Immature natural killer cell (primary cell): ENCODE results near the gene PRKAR2B. TPM values are rescaled to one million over a fixed set of nuclear protein-coding genes. Genes with fewer than 3 reads are reported as not detected.
"Not testable (repeated sequence)": the region's sequence is repeated elsewhere in the genome, so short reads cannot be mapped to it uniquely, and the experiment has no call there.

Source experiments
- DNase-seq, 3 donors: peaks; one replicate each; pipeline ENCODE4 v3.0.0; 2022; ENCODE audit warnings: mixed read lengths in 1 of 3
- H3K27ac Mint-ChIP-seq, 6 donors: one replicate each; pipeline ENCODE4 v1.8.0; 2020; ENCODE audit warnings: mixed read lengths in 6 of 6, mild to moderate bottlenecking in 5 of 6, inconsistent platforms in 4 of 6, moderate library complexity in 3 of 6
- H3K27me3 Mint-ChIP-seq, 3 donors: one replicate each; pipeline ENCODE4 v1.8.0; 2020 to 2021; ENCODE audit warnings: low read depth in 3 of 3, mild to moderate bottlenecking in 3 of 3, mixed read lengths in 3 of 3, moderate library complexity in 3 of 3, inconsistent platforms in 1 of 3
- H3K36me3 Mint-ChIP-seq, 3 donors: one replicate each; pipeline ENCODE4 v1.8.0; 2020; ENCODE audit warnings: mixed read lengths in 3 of 3, inconsistent platforms in 2 of 3, mild to moderate bottlenecking in 2 of 3
- H3K4me1 Mint-ChIP-seq, 2 donors: one replicate each; pipeline ENCODE4 v1.8.0; 2020; ENCODE audit warnings: inconsistent platforms in 2 of 2, mild to moderate bottlenecking in 2 of 2, mixed read lengths in 2 of 2, moderate library complexity in 1 of 2
- H3K4me3 Mint-ChIP-seq, 5 donors: one replicate each; pipeline ENCODE4 v1.8.0; 2020; ENCODE audit warnings: mild to moderate bottlenecking in 5 of 5, mixed read lengths in 5 of 5, inconsistent platforms in 3 of 5, moderate library complexity in 3 of 5
- H3K9me3 Mint-ChIP-seq, 6 donors: one replicate each; pipeline ENCODE4 v1.8.0; 2020; ENCODE audit warnings: mild to moderate bottlenecking in 6 of 6, mixed read lengths in 6 of 6, inconsistent platforms in 4 of 6, moderate library complexity in 3 of 6
- polyA plus RNA-seq, 3 donors: library from polyadenylated mRNA; unstranded; fragments of 300-500 nt; fragmentation: Illumina TruSeq; gene quantifications; one replicate each; pipeline ENCODE4 v1.2.3, GENCODE V29; 2021

Gene PRKAR2B
- polyA plus RNA-seq, 3 donors from 2014 or later = 0.74 to 5.9 (median 1.7) TPM

DNA sequence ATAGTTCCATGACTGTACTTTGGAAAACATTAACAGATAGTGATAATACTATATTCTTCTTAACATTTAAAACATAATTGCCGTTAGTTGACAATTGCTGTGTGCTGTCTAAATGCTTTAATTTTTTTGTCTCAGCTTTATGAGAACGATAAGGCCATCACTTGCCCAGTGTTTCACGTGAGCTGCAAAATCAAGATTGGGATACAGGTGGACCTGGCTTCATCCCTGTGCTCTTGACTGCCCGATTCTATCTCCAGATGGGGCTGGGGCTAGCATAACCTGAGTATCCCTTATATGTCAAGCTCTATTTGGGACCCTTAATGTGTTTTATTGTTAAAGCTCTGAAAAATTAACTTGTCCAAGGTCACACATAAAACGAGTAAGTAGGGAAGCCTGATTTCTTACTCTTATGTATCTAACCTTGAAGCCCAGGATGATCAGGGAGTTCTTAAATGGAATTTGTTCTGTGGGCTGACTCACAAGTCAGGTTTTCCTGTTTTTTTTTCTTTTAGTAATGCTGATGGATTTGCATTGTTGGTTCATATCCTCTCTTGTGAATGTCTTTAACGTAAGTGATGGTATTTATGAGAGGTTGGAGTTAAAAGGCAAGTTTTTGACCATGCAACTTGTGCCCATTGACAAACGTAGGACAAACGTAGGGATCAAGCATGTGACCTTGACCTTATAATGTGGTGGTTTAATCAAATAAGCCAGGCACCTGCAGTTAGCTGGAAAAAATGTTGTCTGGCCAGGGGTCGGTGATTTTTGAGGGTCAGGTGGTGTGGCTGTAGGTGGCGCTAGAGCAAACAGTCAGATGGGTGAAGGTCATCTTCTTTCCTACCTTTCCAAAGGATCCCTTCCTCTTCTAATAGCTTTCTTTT lies 3.6 kb downstream of the PRKAR2B start:
- no peak overlapping the region for H3K4me3 Mint-ChIP-seq
- no peak overlapping the region for H3K27ac Mint-ChIP-seq
- no peaks in the 10 kb centered on the region for H3K9me3 Mint-ChIP-seq
- no peaks in the 10 kb centered on the region for H3K36me3 Mint-ChIP-seq
- H3K4me1 Mint-ChIP-seq = peaks cover 8 to 19% of the 10 kb centered on the region in 2 donors
- no peak for DNase-seq
- H3K27me3 Mint-ChIP-seq = peaks cover 6 to 27% (median 25%) of the 10 kb centered on the region in 3 donors

DNA sequence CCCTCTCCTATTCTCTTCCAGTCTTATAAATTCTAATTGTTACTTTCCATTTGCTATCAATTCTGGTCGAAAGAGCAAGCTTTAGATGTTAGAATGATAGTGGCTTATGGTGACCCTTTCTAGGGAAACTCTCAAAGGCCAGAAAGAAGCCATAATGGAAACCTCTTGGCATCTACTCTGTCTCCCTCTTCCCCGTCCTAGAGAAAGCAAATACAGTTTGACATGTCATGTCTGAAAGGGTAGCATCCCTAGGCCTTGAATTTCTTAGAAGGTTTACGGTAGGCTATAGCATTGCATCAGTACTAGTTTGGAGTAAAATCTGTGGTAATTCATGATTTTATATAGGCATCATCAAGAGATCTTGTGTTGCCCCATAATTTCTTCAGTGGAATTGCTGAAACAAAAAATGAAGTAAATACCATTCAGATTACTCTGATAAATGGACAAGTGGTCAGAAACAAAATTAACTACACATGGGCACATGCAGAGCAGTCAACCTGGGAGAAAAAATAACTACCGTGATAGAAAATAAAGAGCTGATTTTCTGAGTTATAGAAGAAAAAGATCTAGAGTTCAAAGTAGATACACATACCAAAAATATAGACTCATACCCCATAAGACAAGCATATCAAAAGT lies 4.4 kb downstream of the PRKAR2B start:
- no peak overlapping the region for H3K27ac Mint-ChIP-seq
- H3K9me3 Mint-ChIP-seq = no peaks in the 10 kb centered on the region
- no peak for DNase-seq
- peaks cover 6 to 25% (median 24%) of the 10 kb centered on the region in 3 donors for H3K27me3 Mint-ChIP-seq
- H3K4me3 Mint-ChIP-seq = no peak overlapping the region
- H3K4me1 Mint-ChIP-seq = peaks cover 7 to 16% of the 10 kb centered on the region in 2 donors
- no peaks in the 10 kb centered on the region for H3K36me3 Mint-ChIP-seq

DNA sequence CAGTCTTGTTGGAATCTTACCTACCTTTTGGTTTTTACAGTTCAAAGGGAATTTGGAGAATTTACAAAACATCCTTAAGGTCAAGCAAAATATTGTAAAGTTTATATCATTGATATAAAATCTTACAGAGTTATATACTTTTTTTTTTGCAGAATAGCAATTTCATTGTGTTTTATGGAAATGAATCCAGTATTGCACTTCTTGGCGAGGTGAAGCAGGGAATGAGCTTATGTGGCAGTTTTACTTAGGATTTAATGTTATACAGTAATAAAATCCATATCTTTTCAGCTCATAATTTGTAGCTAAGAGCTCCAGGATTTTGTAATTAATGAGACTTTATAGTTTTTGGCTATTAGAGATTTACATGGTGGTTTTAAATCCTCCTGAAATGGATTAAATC lies 5.0 kb downstream of the PRKAR2B start:
- H3K27me3 Mint-ChIP-seq = peaks cover 6 to 23% (median 21%) of the 10 kb centered on the region in 3 donors
- no peak overlapping the region for H3K4me3 Mint-ChIP-seq
- DNase-seq = no peak
- H3K4me1 Mint-ChIP-seq = peaks cover 6 to 12% of the 10 kb centered on the region in 2 donors
- no peak overlapping the region for H3K27ac Mint-ChIP-seq
- no peaks in the 10 kb centered on the region for H3K9me3 Mint-ChIP-seq
- H3K36me3 Mint-ChIP-seq = no peaks in the 10 kb centered on the region

DNA sequence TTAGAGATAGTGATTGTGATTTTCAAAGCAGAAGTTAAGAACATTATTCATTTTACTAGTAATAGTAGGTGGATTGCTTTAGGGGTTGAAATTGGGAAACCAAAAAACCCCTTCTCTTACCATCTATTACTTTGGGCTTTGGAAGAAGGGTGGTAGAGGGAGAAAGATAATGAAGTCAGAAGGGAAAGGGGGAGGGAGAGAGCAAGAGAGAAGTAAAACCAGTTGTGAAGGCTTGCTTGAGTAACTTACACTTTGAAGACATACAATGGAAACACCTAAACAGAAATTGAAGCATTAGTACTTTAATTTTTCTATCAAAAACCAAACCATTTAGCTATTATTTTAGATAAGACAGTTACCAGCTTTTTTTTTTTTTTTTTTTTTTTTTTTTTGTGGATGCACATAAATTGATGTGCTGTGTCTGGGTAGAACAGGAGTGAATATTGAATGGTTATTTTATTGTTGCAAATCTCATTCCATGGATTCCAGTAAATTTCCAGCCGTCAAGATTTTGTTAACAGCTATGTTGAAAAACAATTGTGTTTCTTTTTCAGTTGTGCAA lies 5.5 kb downstream of the PRKAR2B start:
- peaks cover 5 to 12% of the 10 kb centered on the region in 2 donors for H3K4me1 Mint-ChIP-seq
- H3K27ac Mint-ChIP-seq = no peak overlapping the region
- no peaks in the 10 kb centered on the region for H3K36me3 Mint-ChIP-seq
- H3K27me3 Mint-ChIP-seq = peaks cover 6 to 23% (median 21%) of the 10 kb centered on the region in 3 donors
- DNase-seq = no peak
- no peak overlapping the region for H3K4me3 Mint-ChIP-seq
- no peaks in the 10 kb centered on the region for H3K9me3 Mint-ChIP-seq

DNA sequence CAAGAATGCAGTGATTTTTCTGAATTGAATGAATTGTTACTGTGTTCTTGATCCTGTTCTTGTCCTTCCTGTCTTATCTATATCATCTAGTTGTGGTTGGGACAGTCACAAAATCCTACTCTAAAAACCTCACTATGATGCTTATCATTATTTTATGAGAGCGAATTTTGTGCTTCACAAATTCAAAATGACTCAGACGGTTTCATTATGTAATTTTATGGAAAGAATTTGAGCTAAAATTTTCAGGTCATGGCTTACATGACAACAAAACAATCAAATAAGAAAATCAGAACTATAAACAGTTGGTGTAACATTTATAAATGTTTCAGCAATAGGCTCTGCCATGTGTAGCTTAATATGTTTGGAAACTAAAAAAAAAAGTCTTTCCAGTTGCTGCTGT lies 6.9 kb downstream of the PRKAR2B start:
- Mint-ChIP-seq H3K4me1 (no peaks in the 10 kb centered on the region), H3K27ac (no peak overlapping the region), H3K27me3 (peaks cover 3 to 12% (median 12%) of the 10 kb centered on the region in 3 donors), H3K36me3 (no peaks in the 10 kb centered on the region), H3K9me3 (no peaks in the 10 kb centered on the region), H3K4me3 (no peak overlapping the region)
- DNase-seq = no peak

DNA sequence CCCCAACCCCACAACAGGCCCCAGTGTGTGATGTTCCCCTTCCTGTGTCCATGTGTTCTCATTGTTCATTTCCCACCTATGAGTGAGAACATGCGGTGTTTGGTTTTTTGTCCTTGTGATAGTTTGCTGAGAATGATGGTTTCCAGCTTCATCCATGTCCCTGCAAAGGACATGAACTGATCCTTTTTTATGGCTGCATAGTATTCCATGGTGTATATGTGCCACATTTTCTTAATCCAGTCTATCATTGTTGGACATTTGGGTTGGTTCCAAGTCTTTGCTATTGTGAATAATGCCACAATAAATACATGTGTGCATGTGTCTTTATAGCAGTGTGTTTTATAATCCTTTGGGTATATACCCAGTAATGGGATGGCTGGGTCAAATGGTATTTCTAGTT lies 10.5 kb downstream of the PRKAR2B start:
- H3K27me3 Mint-ChIP-seq, H3K4me1 Mint-ChIP-seq, H3K9me3 Mint-ChIP-seq, H3K36me3 Mint-ChIP-seq, H3K27ac Mint-ChIP-seq, H3K4me3 Mint-ChIP-seq, DNase-seq: not testable (repeated sequence)

DNA sequence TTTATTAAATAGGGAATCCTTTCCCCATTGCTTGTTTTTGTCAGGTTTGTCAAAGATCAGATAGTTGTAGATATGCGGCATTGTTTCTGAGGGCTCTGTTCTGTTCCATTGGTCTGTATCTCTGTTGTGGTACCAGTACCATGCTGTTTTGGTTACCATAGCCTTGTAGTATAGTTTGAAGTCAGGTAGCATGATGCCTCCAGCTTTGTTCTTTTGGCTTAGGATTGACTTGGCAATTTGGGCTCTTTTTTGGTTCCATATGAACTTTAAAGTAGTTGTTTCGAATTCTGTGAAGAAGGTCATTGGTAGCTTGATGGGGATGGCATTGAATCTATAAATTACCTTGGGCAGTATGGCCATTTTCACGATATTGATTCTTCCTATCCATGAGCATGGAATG lies 11.6 kb downstream of the PRKAR2B start:
- H3K9me3 Mint-ChIP-seq, H3K4me3 Mint-ChIP-seq, H3K4me1 Mint-ChIP-seq, DNase-seq, H3K36me3 Mint-ChIP-seq, H3K27me3 Mint-ChIP-seq, H3K27ac Mint-ChIP-seq: not testable (repeated sequence)

DNA sequence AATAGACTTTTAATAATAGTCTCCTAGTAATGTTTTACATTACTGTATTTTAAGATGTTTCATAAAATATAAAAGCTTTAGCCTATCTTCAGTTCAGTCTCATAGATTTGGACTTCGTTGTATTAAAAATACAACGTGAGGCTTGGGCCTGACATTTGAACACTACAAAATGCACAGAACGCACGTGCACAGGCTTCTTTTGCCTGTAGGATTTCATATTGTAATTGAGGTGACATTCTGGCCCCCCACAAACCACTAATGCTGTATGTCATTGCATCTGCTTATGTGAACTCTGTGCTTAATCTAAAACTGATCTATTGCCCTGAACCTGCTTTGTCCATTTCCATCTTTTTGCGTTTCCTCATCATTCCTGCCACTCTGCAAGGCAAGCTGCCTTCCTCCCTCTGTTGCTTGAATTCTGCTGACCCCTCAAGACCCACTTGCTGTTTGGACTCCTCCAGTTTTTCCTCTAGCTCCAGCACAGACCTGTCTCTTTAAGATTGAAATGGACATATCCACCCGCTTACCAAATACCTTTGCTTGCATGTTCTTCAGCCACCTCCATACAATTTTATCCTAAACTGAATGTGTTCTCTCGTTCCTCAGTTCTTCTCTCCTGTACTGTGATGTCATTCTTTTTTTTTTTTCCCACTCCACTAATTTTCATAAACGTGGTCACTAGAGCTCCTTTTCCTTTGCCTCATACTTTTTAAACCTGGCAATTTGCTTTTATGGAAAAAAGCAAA lies 12.4 kb downstream of the PRKAR2B start:
- Mint-ChIP-seq H3K4me1 (no peaks in the 10 kb centered on the region), H3K9me3 (peaks cover 0 to 2% (median 0%) of the 10 kb centered on the region in 6 donors), H3K36me3 (no peaks in the 10 kb centered on the region), H3K27me3 (peaks cover 0 to 4% (median 2%) of the 10 kb centered on the region in 3 donors), H3K27ac (no peak overlapping the region), H3K4me3 (no peak overlapping the region)
- DNase-seq = no peak

DNA sequence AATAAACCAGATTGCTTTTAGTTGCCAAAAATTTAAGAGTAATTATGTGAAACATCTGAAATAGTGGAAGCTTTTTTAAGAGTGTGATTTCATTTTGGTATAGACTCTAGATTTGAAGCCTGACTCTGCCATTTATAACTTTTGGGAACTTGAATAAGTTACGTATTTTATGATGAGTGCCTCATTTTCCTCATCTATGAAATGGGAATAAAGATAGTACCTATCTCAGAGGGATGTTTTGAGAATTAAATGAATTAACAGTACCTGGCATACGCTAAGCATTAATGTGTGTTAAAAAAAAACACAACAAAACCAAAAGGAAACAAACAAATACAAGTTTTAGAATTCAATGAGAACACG lies 12.9 kb downstream of the PRKAR2B start:
- H3K27me3 Mint-ChIP-seq = peaks cover 0 to 4% (median 2%) of the 10 kb centered on the region in 3 donors
- no peak overlapping the region for H3K4me3 Mint-ChIP-seq
- H3K9me3 Mint-ChIP-seq = peaks cover 0 to 2% (median 0%) of the 10 kb centered on the region in 6 donors
- H3K36me3 Mint-ChIP-seq = no peaks in the 10 kb centered on the region
- H3K4me1 Mint-ChIP-seq = no peaks in the 10 kb centered on the region
- DNase-seq = no peak
- H3K27ac Mint-ChIP-seq = no peak overlapping the region

DNA sequence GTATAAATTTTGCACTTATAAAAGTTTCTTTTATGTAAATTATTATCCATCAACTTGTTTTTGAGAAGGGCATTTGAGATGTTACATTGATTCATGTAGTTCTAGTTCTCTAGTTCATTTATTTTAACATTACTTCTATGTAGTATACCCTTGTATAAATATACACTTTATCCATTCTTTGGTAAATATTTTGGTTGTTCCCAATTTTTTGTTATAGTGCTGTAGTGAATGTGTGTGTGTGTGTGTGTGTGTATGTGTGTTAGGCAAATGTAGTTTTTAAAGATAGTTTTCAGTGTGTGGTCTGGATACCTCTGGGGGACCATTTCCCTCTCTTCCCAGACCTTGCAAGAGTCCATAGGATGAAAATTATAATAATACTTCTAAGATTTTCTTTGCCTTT lies 15.0 kb downstream of the PRKAR2B start:
- H3K4me1 Mint-ChIP-seq = no peaks in the 10 kb centered on the region
- no peaks in the 10 kb centered on the region for H3K36me3 Mint-ChIP-seq
- peaks cover 0 to 2% (median 0%) of the 10 kb centered on the region in 6 donors for H3K9me3 Mint-ChIP-seq
- H3K27ac Mint-ChIP-seq = no peak overlapping the region
- no peak overlapping the region for H3K4me3 Mint-ChIP-seq
- peaks cover 0 to 2% (median 2%) of the 10 kb centered on the region in 3 donors for H3K27me3 Mint-ChIP-seq
- no peak for DNase-seq

DNA sequence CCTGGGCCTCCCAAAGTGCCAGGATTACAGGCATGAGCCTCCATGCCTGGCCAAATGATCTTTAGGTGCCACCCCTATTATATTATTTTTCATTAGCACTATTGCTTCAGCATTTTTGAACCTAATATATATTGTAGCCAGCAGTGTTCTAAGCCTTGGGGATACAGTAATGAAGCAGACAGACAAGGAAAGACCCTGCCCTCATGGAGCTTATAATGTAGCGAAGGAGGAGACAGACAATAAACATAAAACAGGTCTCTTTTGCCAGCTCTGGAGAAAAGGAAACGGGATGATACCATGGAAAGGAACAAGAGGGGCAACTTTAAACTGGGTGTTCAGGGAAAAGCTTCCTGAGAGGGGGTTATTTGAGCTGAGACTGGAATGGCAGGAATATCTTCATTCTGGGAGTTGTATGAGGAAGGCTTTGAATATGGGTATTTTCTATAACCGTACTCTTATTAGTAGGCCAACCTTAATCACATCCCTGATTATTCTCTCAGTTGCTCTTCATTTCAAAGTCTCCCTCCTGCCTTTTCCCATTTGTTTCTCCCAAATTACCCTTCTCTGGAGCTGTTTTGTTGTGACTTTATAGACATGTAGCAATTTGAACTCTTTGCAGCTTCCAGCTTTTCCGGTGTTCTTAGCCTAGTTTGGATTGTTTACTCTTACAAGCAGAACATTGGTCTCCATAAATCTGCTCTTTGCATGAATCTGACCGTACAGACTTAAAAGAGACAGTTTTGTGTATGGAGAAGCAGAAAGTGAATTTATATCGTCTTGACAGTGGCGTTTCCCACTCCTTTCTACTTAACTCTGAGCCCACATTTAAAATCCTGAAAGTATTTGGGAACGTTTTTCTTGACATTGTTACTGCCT lies 19.0 kb downstream of the PRKAR2B start:
- no peak for DNase-seq
- H3K4me3 Mint-ChIP-seq = no peak overlapping the region
- peaks cover 0 to 2% of the 10 kb centered on the region in 2 donors for H3K4me1 Mint-ChIP-seq
- H3K36me3 Mint-ChIP-seq = no peaks in the 10 kb centered on the region
- peaks cover 0 to 7% (median 2%) of the 10 kb centered on the region in 3 donors for H3K27me3 Mint-ChIP-seq
- no peak overlapping the region for H3K27ac Mint-ChIP-seq
- no peaks in the 10 kb centered on the region for H3K9me3 Mint-ChIP-seq

DNA sequence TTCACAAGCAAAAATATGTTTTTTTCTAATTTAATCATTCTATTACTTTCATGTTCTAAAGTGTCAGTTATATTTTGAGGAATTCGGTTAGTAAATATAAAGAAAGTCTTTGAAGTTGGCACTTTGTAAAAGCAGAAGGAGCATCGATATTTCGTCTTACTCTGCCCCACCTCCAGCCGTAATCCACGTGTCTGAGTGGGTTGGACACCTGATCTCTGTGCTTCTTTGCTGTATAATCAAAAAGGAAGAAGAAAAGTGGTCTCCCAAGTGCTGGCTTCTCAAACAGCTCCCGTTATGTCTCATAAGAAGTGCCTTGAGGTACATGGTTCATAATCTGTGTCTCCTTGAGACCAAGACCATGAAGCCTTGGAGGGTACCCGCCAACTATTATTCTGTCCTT lies 19.8 kb downstream of the PRKAR2B start:
- Mint-ChIP-seq H3K4me1 (peaks cover 1 to 5% of the 10 kb centered on the region in 2 donors), H3K27me3 (peaks cover 0 to 7% (median 2%) of the 10 kb centered on the region in 3 donors), H3K4me3 (no peak overlapping the region), H3K27ac (no peak overlapping the region), H3K36me3 (no peaks in the 10 kb centered on the region), H3K9me3 (no peaks in the 10 kb centered on the region)
- no peak for DNase-seq

DNA sequence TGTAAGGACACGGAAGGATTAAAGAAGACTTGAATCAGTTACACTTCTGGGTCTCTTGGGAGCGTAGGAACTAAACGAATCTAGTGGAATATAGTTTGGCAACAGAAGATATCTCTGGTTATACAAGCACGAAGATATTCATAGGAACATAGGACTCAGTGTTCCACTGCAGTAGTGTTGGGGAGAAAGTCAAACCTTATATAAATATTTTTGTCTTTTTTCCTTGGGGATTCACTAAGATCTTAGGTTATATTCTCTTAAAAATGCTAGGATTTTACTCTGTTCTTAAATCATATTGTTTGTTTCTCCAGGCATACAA lies 21.4 kb downstream of the PRKAR2B start:
- Mint-ChIP-seq H3K27ac (no peak overlapping the region), H3K4me3 (no peak overlapping the region), H3K36me3 (no peaks in the 10 kb centered on the region), H3K4me1 (peaks cover 3 to 5% of the 10 kb centered on the region in 2 donors), H3K27me3 (peaks cover 0 to 5% (median 2%) of the 10 kb centered on the region in 3 donors), H3K9me3 (no peaks in the 10 kb centered on the region)
- no peak for DNase-seq
